NCI-H2029 treated with DMSO at 0.1 percent for 48 hours (cell line): ENCODE data around the gene TEC.

ENCODE experiments used
- DNase-seq: peaks from one replicate; lab custom pipeline; 2025; lab: John Stamatoyannopoulos, UW

TEC gene

GRCh38 chr4:48269861-48270522 is 354 bp upstream of the TEC start:
- DNase-seq, result peak; percentile 29

GRCh38 chr4:48267574-48267973 is 2.1 kb downstream of the TEC start:
- no peak for DNase-seq

GRCh38 chr4:48266781-48267180 is 2.9 kb downstream of the TEC start:
- no peak for DNase-seq

GRCh38 chr4:48262926-48263325 is 6.7 kb downstream of the TEC start:
- DNase-seq, result no peak

GRCh38 chr4:48262484-48262883 is 7.2 kb downstream of the TEC start:
- no peak for DNase-seq

- no peak for DNase-seq
Measured at GRCh38 chr4:48261281-48261680, 8.4 kb downstream of the TEC start.

- no peak for DNase-seq
Measured at GRCh38 chr4:48259748-48260147, 9.9 kb downstream of the TEC start.

- no peak for DNase-seq
Measured at GRCh38 chr4:48258845-48259397, 10.7 kb downstream of the TEC start.

- peak; percentile 39 for DNase-seq
Measured at GRCh38 chr4:48255959-48256342, 13.7 kb downstream of the TEC start.

- peak; percentile 82 for DNase-seq
Measured at GRCh38 chr4:48255072-48255958, 14.3 kb downstream of the TEC start.

GRCh38 chr4:48254381-48255071 is 15.1 kb downstream of the TEC start:
- peak; percentile 91 for DNase-seq

GRCh38 chr4:48252313-48252712 is 17.3 kb downstream of the TEC start:
- no peak for DNase-seq

- no peak for DNase-seq
Measured at GRCh38 chr4:48250980-48251379, 18.7 kb downstream of the TEC start.

- no peak for DNase-seq
Measured at GRCh38 chr4:48250343-48250742, 19.3 kb downstream of the TEC start.

- no peak for DNase-seq
Measured at GRCh38 chr4:48249378-48249777, 20.3 kb downstream of the TEC start.

- no peak for DNase-seq
Measured at GRCh38 chr4:48248559-48248953, 21.1 kb downstream of the TEC start.

- DNase-seq, result no peak
Measured at GRCh38 chr4:48247878-48248558, 21.6 kb downstream of the TEC start.

GRCh38 chr4:48247142-48247877 is 22.3 kb downstream of the TEC start:
- no peak for DNase-seq

- no peak for DNase-seq
Measured at GRCh38 chr4:48244665-48245064, 25.0 kb downstream of the TEC start.

GRCh38 chr4:48243887-48244286 is 25.8 kb downstream of the TEC start:
- DNase-seq, result no peak

GRCh38 chr4:48243429-48243828 is 26.2 kb downstream of the TEC start:
- no peak for DNase-seq
